ENCODE data around the gene ISCA1. TPM values are rescaled to one million over a fixed set of nuclear protein-coding genes. Genes with fewer than 3 reads are reported as not detected.

ISCA1 gene
- total RNA-seq, 1 experiment from 2014 or later, result 42.5 TPM

- Histone ChIP-seq H3K4me1 (ENCODE audit: insufficient read depth, low read length, poor library complexity, severe bottlenecking) (peaks cover 19% of the 10 kb centered on the region), H3K27ac (ENCODE audit: low read depth, low read length, poor library complexity, severe bottlenecking) (peak overlapping the region; percentile 68), H3K9me3 (ENCODE audit: low read depth, low read length, poor library complexity, severe bottlenecking) (no peaks in the 10 kb centered on the region), H3K4me3 (ENCODE audit: low read depth, low read length, poor library complexity, severe bottlenecking) (no peak overlapping the region), H3K27me3 (replicated peaks; ENCODE audit: insufficient read depth, low read depth, low read length, poor library complexity) (no peaks in the 10 kb centered on the region), H3K36me3 (ENCODE audit: insufficient read depth, low read length, poor library complexity, severe bottlenecking) (no peaks in the 10 kb centered on the region)
- intact Hi-C loops (cut with micrococcal nuclease; ENCODE audit: unreplicated experiment), result loop anchor here (5.0 kb wide), 1 partner anchor 65 kb away; the partner anchor contains the start of gene TUT7
- BruUV-seq (replicated peaks), result no TSS peak
- ChIA-PET CTCF (interaction anchor here (1.1 kb wide), 1 partner anchor 85 kb away, joined by 3 read pairs; no protein-coding TSS in a partner anchor), POLR2A (ENCODE audit: low non-redundant PET) (no interaction called here)
- TF ChIP-seq CTCF (conservative IDR thresholded peaks at IDR 0.05; ENCODE audit: low read depth, low read length) (peak; percentile 69), EZH2 (IDR thresholded peaks at IDR 0.05; ENCODE audit: borderline replicate concordance, low read depth, low read length, poor library complexity, severe bottlenecking) (no peak)
- peak; percentile 84 for DNase-seq (ENCODE audit: low spot score)
These were observed 4.7 kb upstream of the ISCA1 start for GRCh38 chr9:86287013-86287412.

- intact Hi-C loops (cut with micrococcal nuclease; ENCODE audit: unreplicated experiment), result loop anchor here (5.0 kb wide), 1 partner anchor 66 kb away; the partner anchor contains the start of gene TUT7
- peak overlapping the region; percentile 68 for H3K27ac ChIP-seq (ENCODE audit: low read depth, low read length, poor library complexity, severe bottlenecking)
- POLR2A ChIA-PET (ENCODE audit: low non-redundant PET), result no interaction called here
These were observed 3.9 kb upstream of the ISCA1 start for GRCh38 chr9:86286278-86286677.

GRCh38 chr9:86285261-86285660 is 2.9 kb upstream of the ISCA1 start:
- Histone ChIP-seq H3K4me1 (ENCODE audit: insufficient read depth, low read length, poor library complexity, severe bottlenecking) (peaks cover 23% of the 10 kb centered on the region), H3K27ac (ENCODE audit: low read depth, low read length, poor library complexity, severe bottlenecking) (no peak overlapping the region), H3K27me3 (replicated peaks; ENCODE audit: insufficient read depth, low read depth, low read length, poor library complexity) (no peaks in the 10 kb centered on the region), H3K36me3 (ENCODE audit: insufficient read depth, low read length, poor library complexity, severe bottlenecking) (no peaks in the 10 kb centered on the region), H3K4me3 (ENCODE audit: low read depth, low read length, poor library complexity, severe bottlenecking) (no peak overlapping the region), H3K9me3 (ENCODE audit: low read depth, low read length, poor library complexity, severe bottlenecking) (no peaks in the 10 kb centered on the region)
- no peak for DNase-seq (ENCODE audit: low spot score)
- TF ChIP-seq CTCF (conservative IDR thresholded peaks at IDR 0.05; ENCODE audit: low read depth, low read length), result no peak
- TF ChIP-seq EZH2 (IDR thresholded peaks at IDR 0.05; ENCODE audit: borderline replicate concordance, low read depth, low read length, poor library complexity, severe bottlenecking), result no peak
- no TSS peak for BruUV-seq (replicated peaks)
- intact Hi-C loops (cut with micrococcal nuclease; ENCODE audit: unreplicated experiment), result loop anchor here (5.0 kb wide), 1 partner anchor 67 kb away; the partner anchor contains the start of gene TUT7
- CTCF ChIA-PET, result no interaction called here
- POLR2A ChIA-PET (ENCODE audit: low non-redundant PET), result no interaction called here

More at GRCh38 chr9:86286278-86286677, 3.9 kb upstream of the ISCA1 start:
- H3K36me3 ChIP-seq (ENCODE audit: insufficient read depth, low read length, poor library complexity, severe bottlenecking), result no peaks in the 10 kb centered on the region
- H3K9me3 ChIP-seq (ENCODE audit: low read depth, low read length, poor library complexity, severe bottlenecking), result no peaks in the 10 kb centered on the region
- peaks cover 19% of the 10 kb centered on the region for H3K4me1 ChIP-seq (ENCODE audit: insufficient read depth, low read length, poor library complexity, severe bottlenecking)
- no peak for DNase-seq (ENCODE audit: low spot score)
- no peak for TF ChIP-seq CTCF (conservative IDR thresholded peaks at IDR 0.05; ENCODE audit: low read depth, low read length)
- no peak for TF ChIP-seq EZH2 (IDR thresholded peaks at IDR 0.05; ENCODE audit: borderline replicate concordance, low read depth, low read length, poor library complexity, severe bottlenecking)
- CTCF ChIA-PET, result no interaction called here
- H3K27me3 ChIP-seq (replicated peaks; ENCODE audit: insufficient read depth, low read depth, low read length, poor library complexity), result no peaks in the 10 kb centered on the region
- no peak overlapping the region for H3K4me3 ChIP-seq (ENCODE audit: low read depth, low read length, poor library complexity, severe bottlenecking)
- BruUV-seq (replicated peaks), result no TSS peak
